ENCODE measurements around the gene TTLL10. TPM values are rescaled to one million over a fixed set of nuclear protein-coding genes. Genes with fewer than 3 reads are reported as not detected.
A peak's percentile ranks its signal among the peaks of the same experiment; 100 is the strongest.

TTLL10 gene
- total and polyA plus RNA-seq, 4 experiments from 2014 or later, result 0.27 to 0.45 TPM; not detected in 2

DNA sequence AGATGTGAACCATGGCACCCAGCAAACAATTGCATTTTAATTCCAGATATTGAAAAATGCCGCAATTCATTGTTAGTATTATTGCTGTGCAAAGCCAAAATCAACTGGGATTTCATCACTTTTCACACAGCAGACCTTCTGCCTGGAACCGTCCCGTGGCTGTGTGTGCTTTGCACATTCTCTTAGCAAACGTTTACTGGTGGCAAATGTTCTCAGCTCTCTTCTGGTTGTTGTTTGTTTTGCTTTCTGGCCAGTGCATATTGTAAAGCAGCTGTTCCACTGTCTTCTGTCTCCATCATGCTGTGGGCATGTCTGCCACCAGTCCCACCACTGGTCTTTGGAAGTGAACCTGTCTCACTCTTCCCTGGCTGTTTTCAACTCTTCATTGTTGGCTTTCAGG, 19.8 kb upstream of the TTLL10 start:
- Histone ChIP-seq H3K4me1 (ENCODE audit: insufficient read depth, low read length) (peaks cover 8% of the 10 kb centered on the region), H3K36me3 (ENCODE audit: insufficient read depth, low read length) (no peaks in the 10 kb centered on the region), H3K9me3 (ENCODE audit: control insufficient read depth in 1 of 2, low read length in 2 of 2) (peaks cover 0 to 5% of the 10 kb centered on the region in 2 donors), H3K27ac (ENCODE audit: low read depth, low read length) (no peak overlapping the region), H3K27me3 (ENCODE audit: insufficient read depth, low read length) (no peaks in the 10 kb centered on the region), H3K4me3 (ENCODE audit: low read length in 2 of 2) (no peak overlapping the region)
- intact Hi-C loops (cut with micrococcal nuclease), result no loop called here
- Mint-ChIP-seq H3K4me1 (peaks cover 0 to 14% (median 4%) of the 10 kb centered on the region in 4 donors), H3K9me3 (peaks cover 5 to 34% (median 20%) of the 10 kb centered on the region in 8 donors), H3K27ac (peak overlapping the region; percentile 26 to 89 (median 73)), H3K36me3 (peaks cover 0 to 1% of the 10 kb centered on the region in 2 donors), H3K4me3 (no peak overlapping the region), H3K27me3 (no peaks in the 10 kb centered on the region)
- DNase-seq, result no peak
- CTCF ChIA-PET (ENCODE audit: partially characterized antibody), result no interaction called here
- POLR2A ChIA-PET (ENCODE audit: partially characterized antibody), result interaction anchor here (1.3 kb wide), 1 partner anchor 79 kb away, joined by 3 read pairs; the partner anchor contains the start of gene B3GALT6

DNA sequence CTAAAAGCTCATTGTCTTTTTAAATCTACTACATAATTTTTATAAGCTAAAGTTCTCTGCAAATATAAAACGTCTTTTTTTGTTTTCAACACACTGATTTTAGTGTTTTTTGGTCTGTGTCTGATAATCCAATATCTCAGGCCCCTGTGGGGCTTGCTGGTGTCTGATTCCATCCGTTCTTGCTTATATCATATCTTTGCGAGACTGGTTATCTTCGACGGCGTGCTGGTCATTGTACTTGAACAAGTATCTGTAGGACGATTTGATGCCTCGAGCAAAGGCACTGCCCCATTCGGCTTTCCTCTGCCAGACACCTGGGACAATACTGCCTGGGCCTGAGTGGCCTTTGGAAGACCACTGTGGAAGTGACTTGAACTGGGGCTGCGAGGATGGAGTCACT, 18.4 kb upstream of the TTLL10 start:
- intact Hi-C loops (cut with micrococcal nuclease), result loop anchor here (5.0 kb wide), 1 partner anchor 52 kb away; the partner anchor contains the start of gene TNFRSF18
- Mint-ChIP-seq H3K36me3 (peaks cover 0 to 1% of the 10 kb centered on the region in 2 donors), H3K9me3 (peaks cover 5 to 34% (median 20%) of the 10 kb centered on the region in 8 donors), H3K4me3 (peak overlapping the region in 3 of 8 donors; percentile 13 to 49 (median 20)), H3K4me1 (peaks cover 0 to 14% (median 4%) of the 10 kb centered on the region in 4 donors), H3K27me3 (no peaks in the 10 kb centered on the region), H3K27ac (peak overlapping the region in 5 of 7 donors; percentile 24 to 69 (median 57))
- CTCF ChIA-PET (ENCODE audit: partially characterized antibody), result no interaction called here
- Histone ChIP-seq H3K4me1 (ENCODE audit: insufficient read depth, low read length) (peaks cover 8% of the 10 kb centered on the region), H3K36me3 (ENCODE audit: insufficient read depth, low read length) (no peaks in the 10 kb centered on the region), H3K9me3 (ENCODE audit: control insufficient read depth in 1 of 2, low read length in 2 of 2) (peaks cover 0 to 5% of the 10 kb centered on the region in 2 donors), H3K27me3 (ENCODE audit: insufficient read depth, low read length) (no peaks in the 10 kb centered on the region), H3K27ac (ENCODE audit: low read depth, low read length) (no peak overlapping the region), H3K4me3 (ENCODE audit: low read length in 2 of 2) (no peak overlapping the region)
- POLR2A ChIA-PET (ENCODE audit: partially characterized antibody), result interaction anchor here (1.5 kb wide), 2 partner anchors 53 to 76 kb away, joined by 3 to 4 read pairs; no protein-coding TSS in a partner anchor
- DNase-seq, result no peak

DNA sequence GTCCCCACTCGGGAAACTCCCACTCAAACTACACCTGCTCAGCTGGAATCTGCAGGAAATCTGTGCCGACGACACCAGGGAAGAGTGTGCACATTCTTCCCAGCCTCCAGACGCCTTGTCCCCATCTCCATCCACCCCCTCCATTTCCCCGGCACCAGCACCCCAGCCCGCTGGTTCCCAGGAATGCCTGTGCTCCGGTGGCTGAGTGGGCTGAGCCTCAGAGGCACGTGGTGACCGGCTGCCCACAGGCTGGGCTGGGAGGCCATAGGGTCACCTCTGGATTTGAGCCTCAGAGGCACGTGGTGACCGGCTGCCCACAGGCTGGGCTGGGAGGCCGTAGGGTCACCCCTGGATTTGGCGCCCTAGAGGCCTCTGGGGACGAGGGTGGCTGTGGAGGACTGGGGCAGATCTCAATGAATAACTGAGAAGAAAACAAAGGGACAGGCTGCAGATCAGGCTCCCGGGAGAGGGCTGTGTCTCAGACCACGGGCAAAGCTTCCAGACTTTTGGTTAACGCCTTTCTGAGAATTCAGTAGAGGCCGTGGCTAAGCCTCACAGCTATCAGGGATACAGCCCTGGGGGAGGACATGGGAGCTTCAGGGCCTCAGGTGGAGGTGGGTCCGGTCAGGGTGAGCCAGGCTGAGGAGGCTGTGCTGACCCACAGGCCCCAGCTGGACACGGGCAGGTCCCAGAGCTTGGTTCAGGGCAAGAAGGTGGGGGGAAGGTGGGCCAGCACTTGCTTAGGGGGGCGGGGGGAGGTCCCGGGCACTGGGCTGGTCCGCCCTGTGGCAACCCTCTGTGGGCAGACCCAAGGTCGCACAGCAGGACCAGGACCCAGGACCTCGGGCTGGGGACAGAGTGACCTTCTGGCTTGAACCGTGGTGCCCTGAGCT, 17.3 kb upstream of the TTLL10 start:
- CTCF ChIA-PET (ENCODE audit: partially characterized antibody), result no interaction called here
- Histone ChIP-seq H3K36me3 (ENCODE audit: insufficient read depth, low read length) (no peaks in the 10 kb centered on the region), H3K27ac (ENCODE audit: low read depth, low read length) (no peak overlapping the region), H3K4me1 (ENCODE audit: insufficient read depth, low read length) (peaks cover 8% of the 10 kb centered on the region), H3K4me3 (ENCODE audit: low read length in 2 of 2) (no peak overlapping the region), H3K9me3 (ENCODE audit: control insufficient read depth in 1 of 2, low read length in 2 of 2) (peaks cover 0 to 5% of the 10 kb centered on the region in 2 donors), H3K27me3 (ENCODE audit: insufficient read depth, low read length) (no peaks in the 10 kb centered on the region)
- intact Hi-C loops (cut with micrococcal nuclease), result loop anchor here (5.0 kb wide), 1 partner anchor 51 kb away; the partner anchor contains the start of gene TNFRSF18
- H3K27me3 Mint-ChIP-seq, result no peaks in the 10 kb centered on the region
- H3K4me1 Mint-ChIP-seq, result peaks cover 0 to 14% (median 4%) of the 10 kb centered on the region in 4 donors
- peaks cover 0 to 1% of the 10 kb centered on the region in 2 donors for H3K36me3 Mint-ChIP-seq
- DNase-seq, result peak in 1 of 5 donors; percentile 36
- H3K9me3 Mint-ChIP-seq, result peaks cover 5 to 34% (median 20%) of the 10 kb centered on the region in 8 donors
- H3K27ac Mint-ChIP-seq, result peak overlapping the region in 6 of 7 donors; percentile 57 to 85 (median 62)
- POLR2A ChIA-PET (ENCODE audit: partially characterized antibody), result interaction anchor here (1.5 to 2.8 kb wide), 4 partner anchors 51 to 118 kb away, joined by 3 to 17 read pairs (median 8); partner anchors contain the start of genes B3GALT6, SDF4, TNFRSF18 and UBE2J2
- H3K4me3 Mint-ChIP-seq, result peak overlapping the region; percentile 8 to 81 (median 56)

DNA sequence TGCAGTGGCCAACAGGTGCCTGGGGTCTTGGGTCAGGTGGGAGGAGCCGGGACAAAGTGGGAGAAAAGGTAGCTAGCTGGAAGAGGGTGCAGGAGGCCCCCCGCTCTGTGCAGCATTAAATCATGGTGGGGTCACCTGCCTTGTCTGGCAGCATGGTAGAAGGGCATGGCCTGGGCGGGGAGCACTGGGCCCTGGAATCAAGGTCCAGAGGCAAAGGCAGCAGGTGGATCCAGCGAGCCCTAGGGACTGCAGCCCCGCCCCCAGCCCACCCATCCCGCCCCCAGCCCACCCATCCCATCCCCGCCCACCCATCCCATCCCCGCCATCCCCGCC, 16.7 kb upstream of the TTLL10 start:
- Histone ChIP-seq H3K9me3 (ENCODE audit: control insufficient read depth in 1 of 2, low read length in 2 of 2) (peaks cover 0 to 5% of the 10 kb centered on the region in 2 donors), H3K4me1 (ENCODE audit: insufficient read depth, low read length) (peaks cover 8% of the 10 kb centered on the region), H3K36me3 (ENCODE audit: insufficient read depth, low read length) (no peaks in the 10 kb centered on the region), H3K27ac (ENCODE audit: low read depth, low read length) (no peak overlapping the region), H3K4me3 (ENCODE audit: low read length in 2 of 2) (no peak overlapping the region), H3K27me3 (ENCODE audit: insufficient read depth, low read length) (no peaks in the 10 kb centered on the region)
- H3K4me1 Mint-ChIP-seq, result peaks cover 0 to 14% (median 4%) of the 10 kb centered on the region in 4 donors
- peak overlapping the region in 7 of 8 donors; percentile 9 to 81 (median 43) for H3K4me3 Mint-ChIP-seq
- H3K27ac Mint-ChIP-seq, result peak overlapping the region in 4 of 7 donors; percentile 12 to 58 (median 50)
- CTCF ChIA-PET (ENCODE audit: partially characterized antibody), result no interaction called here
- POLR2A ChIA-PET (ENCODE audit: partially characterized antibody), result interaction anchor here (1.5 to 2.8 kb wide), 5 partner anchors 11 to 117 kb away, joined by 4 to 17 read pairs (median 4); partner anchors contain the start of genes B3GALT6, SDF4, TNFRSF18 and UBE2J2
- no peaks in the 10 kb centered on the region for H3K27me3 Mint-ChIP-seq
- H3K9me3 Mint-ChIP-seq, result peaks cover 5 to 34% (median 20%) of the 10 kb centered on the region in 8 donors
- DNase-seq, result no peak
- intact Hi-C loops (cut with micrococcal nuclease), result loop anchor here (5.0 kb wide), 1 partner anchor 50 kb away; the partner anchor contains the start of gene TNFRSF18
- peaks cover 0 to 1% of the 10 kb centered on the region in 2 donors for H3K36me3 Mint-ChIP-seq

DNA sequence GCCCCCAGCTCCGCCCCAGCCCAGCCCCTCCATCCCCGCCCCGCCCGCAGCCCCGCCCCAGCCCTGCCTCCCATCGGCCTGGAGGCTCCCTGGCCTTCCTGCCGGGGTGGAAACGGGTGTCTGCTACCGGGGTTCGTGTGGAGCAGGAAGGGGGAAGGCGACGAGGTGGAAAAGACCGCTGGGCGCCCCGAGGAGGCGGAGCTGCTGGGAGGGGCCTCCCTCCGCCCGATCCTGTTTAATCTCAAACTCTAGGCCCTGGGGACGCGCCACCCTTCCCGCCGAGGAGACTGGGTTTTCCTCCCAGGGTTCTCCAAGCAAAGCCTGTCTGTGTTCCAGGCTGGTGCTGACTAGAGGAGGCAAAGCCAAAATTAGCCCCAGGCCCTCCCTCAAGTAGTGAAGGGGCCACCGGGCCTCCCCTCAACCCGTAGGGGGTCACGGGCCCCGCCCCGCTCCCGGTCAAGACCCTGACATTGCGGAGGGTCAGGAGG, 16.2 kb upstream of the TTLL10 start:
- Histone ChIP-seq H3K36me3 (ENCODE audit: insufficient read depth, low read length) (no peaks in the 10 kb centered on the region), H3K4me1 (ENCODE audit: insufficient read depth, low read length) (peaks cover 8% of the 10 kb centered on the region), H3K4me3 (ENCODE audit: low read length in 2 of 2) (peak overlapping the region; percentile 56 to 78), H3K27ac (ENCODE audit: low read depth, low read length) (peak overlapping the region; percentile 86), H3K27me3 (ENCODE audit: insufficient read depth, low read length) (no peaks in the 10 kb centered on the region), H3K9me3 (ENCODE audit: control insufficient read depth in 1 of 2, low read length in 2 of 2) (peaks cover 0 to 5% of the 10 kb centered on the region in 2 donors)
- Mint-ChIP-seq H3K36me3 (peaks cover 0 to 1% of the 10 kb centered on the region in 2 donors), H3K27me3 (no peaks in the 10 kb centered on the region), H3K4me3 (peak overlapping the region; percentile 63 to 87 (median 79)), H3K9me3 (peaks cover 5 to 33% (median 17%) of the 10 kb centered on the region in 8 donors), H3K27ac (peak overlapping the region; percentile 58 to 90 (median 77)), H3K4me1 (peaks cover 0 to 14% (median 3%) of the 10 kb centered on the region in 4 donors)
- intact Hi-C loops (cut with micrococcal nuclease), result loop anchor here (5.0 kb wide), 1 partner anchor 50 kb away; the partner anchor contains the start of gene TNFRSF18
- peak; percentile 41 to 71 (median 48) for DNase-seq
- CTCF ChIA-PET (ENCODE audit: partially characterized antibody), result no interaction called here
- POLR2A ChIA-PET (ENCODE audit: partially characterized antibody), result interaction anchor here (0.6 to 2.8 kb wide), 12 partner anchors 11 to 242 kb away, joined by 3 to 17 read pairs (median 4); partner anchors contain the start of genes B3GALT6, ISG15, SDF4 and TNFRSF18

DNA sequence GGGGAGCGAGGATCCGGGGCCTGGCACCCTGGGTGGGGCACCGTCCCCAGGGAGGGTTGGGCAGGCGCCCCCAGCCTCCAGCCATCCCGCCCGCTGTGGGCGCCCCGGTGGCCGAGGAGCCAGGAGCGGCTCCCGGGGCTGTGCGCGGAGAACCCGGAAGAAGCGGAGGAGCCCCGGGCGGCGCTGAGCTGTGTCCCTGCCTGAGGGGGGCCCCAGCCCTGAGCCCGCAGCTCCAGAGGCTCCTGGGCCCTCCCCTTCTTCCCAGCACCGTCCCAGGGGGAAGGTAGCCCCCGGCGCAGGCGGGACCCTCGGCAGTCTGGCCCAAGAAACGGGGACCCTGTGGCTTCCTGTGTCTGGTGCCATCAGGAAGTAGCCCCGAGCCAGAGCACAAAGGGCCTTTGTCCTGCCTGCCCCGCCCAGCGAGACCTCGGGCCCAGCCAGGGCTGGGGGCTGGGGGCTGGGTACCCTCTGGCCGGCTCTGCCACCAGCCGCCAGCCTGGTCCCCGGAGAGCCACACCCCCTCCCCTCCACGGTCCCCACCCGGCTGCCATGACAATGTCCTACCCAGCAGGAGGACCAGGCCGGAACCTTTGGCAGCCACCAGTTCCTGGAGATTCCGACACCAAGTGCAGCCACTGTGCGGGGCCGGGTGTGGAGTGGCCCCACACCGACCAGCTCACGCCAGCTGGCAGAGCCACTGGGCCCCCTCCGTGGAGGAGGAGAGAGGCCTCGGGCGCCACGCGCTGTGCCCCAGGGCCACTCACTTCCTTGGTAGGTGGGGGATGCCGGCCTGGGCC, 15.6 kb upstream of the TTLL10 start:
- Histone ChIP-seq H3K36me3 (ENCODE audit: insufficient read depth, low read length) (no peaks in the 10 kb centered on the region), H3K27me3 (ENCODE audit: insufficient read depth, low read length) (no peaks in the 10 kb centered on the region), H3K4me1 (ENCODE audit: insufficient read depth, low read length) (peaks cover 8% of the 10 kb centered on the region), H3K4me3 (ENCODE audit: low read length in 2 of 2) (peak overlapping the region; percentile 56 to 78), H3K27ac (ENCODE audit: low read depth, low read length) (peak overlapping the region; percentile 86), H3K9me3 (ENCODE audit: control insufficient read depth in 1 of 2, low read length in 2 of 2) (peaks cover 0 to 3% of the 10 kb centered on the region in 2 donors)
- peak overlapping the region in 1 of 7 donors; percentile 30 for H3K27ac Mint-ChIP-seq
- ChIA-PET POLR2A (ENCODE audit: partially characterized antibody) (interaction anchor here (0.6 to 2.8 kb wide), 16 partner anchors 10 to 665 kb away, joined by 3 to 17 read pairs (median 4); partner anchors contain the start of genes B3GALT6, ISG15, SDF4 and TNFRSF18), CTCF (ENCODE audit: partially characterized antibody) (interaction anchor here (1.1 to 1.6 kb wide), 2 partner anchors 36 to 71 kb away, joined by 3 to 4 read pairs; no protein-coding TSS in a partner anchor)
- peak overlapping the region in 5 of 8 donors; percentile 21 to 70 (median 63) for H3K4me3 Mint-ChIP-seq
- no peaks in the 10 kb centered on the region for H3K27me3 Mint-ChIP-seq
- peaks cover 0 to 1% of the 10 kb centered on the region in 2 donors for H3K36me3 Mint-ChIP-seq
- peaks cover 0 to 8% (median under 1%) of the 10 kb centered on the region in 4 donors for H3K4me1 Mint-ChIP-seq
- peaks cover 2 to 26% (median 11%) of the 10 kb centered on the region in 8 donors for H3K9me3 Mint-ChIP-seq
- intact Hi-C loops (cut with micrococcal nuclease), result loop anchor here (5.0 kb wide), 1 partner anchor 49 kb away; the partner anchor contains the start of gene TNFRSF18
- DNase-seq, result peak in 4 of 5 donors; percentile 26 to 45 (median 34)
